Measurements from ENCODE around the gene COX7A2.

The COX7A2 gene

GRCh38 chr6:75230484-75231325, 12.9 kb downstream of the COX7A2 start:
- Histone ChIP-seq H3K36me3 (no peaks in the 10 kb centered on the region), H3K27ac (no peak overlapping the region), H3K4me3 (ENCODE audit: low read depth, low read length) (no peak overlapping the region), H3K9me3 (ENCODE audit: severe bottlenecking) (no peaks in the 10 kb centered on the region), H3K27me3 (ENCODE audit: insufficient read depth, low read depth, severe bottlenecking) (no peaks in the 10 kb centered on the region)
- peak; percentile 53; the same call in 1 of the 2 replicates for TF ChIP-seq CTCF (IDR thresholded peaks at IDR 0.05; ENCODE audit: low read depth, low read length)
- peak; percentile 41 for DNase-seq

- no peaks in the 10 kb centered on the region for H3K27me3 ChIP-seq (ENCODE audit: insufficient read depth, low read depth, severe bottlenecking)
- no peaks in the 10 kb centered on the region for H3K9me3 ChIP-seq (ENCODE audit: severe bottlenecking)
- no peaks in the 10 kb centered on the region for H3K36me3 ChIP-seq
- no peak for DNase-seq
- H3K4me3 ChIP-seq (ENCODE audit: low read depth, low read length), result no peak overlapping the region
- TF ChIP-seq CTCF (IDR thresholded peaks at IDR 0.05; ENCODE audit: low read depth, low read length), result no peak
- H3K27ac ChIP-seq, result no peak overlapping the region
These were observed 19.2 kb downstream of the COX7A2 start for GRCh38 chr6:75224303-75224926.

- Histone ChIP-seq H3K36me3 (no peaks in the 10 kb centered on the region), H3K9me3 (ENCODE audit: severe bottlenecking) (no peaks in the 10 kb centered on the region), H3K27ac (no peak overlapping the region), H3K4me3 (ENCODE audit: low read depth, low read length) (no peak overlapping the region), H3K27me3 (ENCODE audit: insufficient read depth, low read depth, severe bottlenecking) (no peaks in the 10 kb centered on the region)
- no peak for DNase-seq
- no peak for TF ChIP-seq CTCF (IDR thresholded peaks at IDR 0.05; ENCODE audit: low read depth, low read length)
These were observed 20.2 kb downstream of the COX7A2 start for GRCh38 chr6:75223428-75223827.

- no peak for DNase-seq
- Histone ChIP-seq H3K4me3 (ENCODE audit: low read depth, low read length) (no peak overlapping the region), H3K36me3 (no peaks in the 10 kb centered on the region), H3K27ac (no peak overlapping the region), H3K9me3 (ENCODE audit: severe bottlenecking) (no peaks in the 10 kb centered on the region), H3K27me3 (ENCODE audit: insufficient read depth, low read depth, severe bottlenecking) (no peaks in the 10 kb centered on the region)
- TF ChIP-seq CTCF (IDR thresholded peaks at IDR 0.05; ENCODE audit: low read depth, low read length), result no peak
These were observed 21.3 kb downstream of the COX7A2 start for GRCh38 chr6:75222261-75222660.

GRCh38 chr6:75221116-75221515, 22.5 kb downstream of the COX7A2 start:
- no peaks in the 10 kb centered on the region for H3K9me3 ChIP-seq (ENCODE audit: severe bottlenecking)
- H3K4me3 ChIP-seq (ENCODE audit: low read depth, low read length), result no peak overlapping the region
- no peaks in the 10 kb centered on the region for H3K36me3 ChIP-seq
- DNase-seq, result no peak
- H3K27ac ChIP-seq, result no peak overlapping the region
- no peaks in the 10 kb centered on the region for H3K27me3 ChIP-seq (ENCODE audit: insufficient read depth, low read depth, severe bottlenecking)
- TF ChIP-seq CTCF (IDR thresholded peaks at IDR 0.05; ENCODE audit: low read depth, low read length), result no peak
